H9 (cell line): ENCODE results near the gene PSMB8. TPM values are rescaled to one million over a fixed set of nuclear protein-coding genes. Genes with fewer than 3 reads are reported as not detected.

ENCODE experiments used
- DNase-seq: peaks from one replicate; pipeline ENCODE4 v3.0.0-alpha.2; 2017
- H2AFZ ChIP-seq: one replicate; pipeline ENCODE4 v1.6.1; 2013; ENCODE audit warnings: mild to moderate bottlenecking, low read length, control low read depth, moderate library complexity
- H2AK5ac ChIP-seq: 2 replicates; pipeline ENCODE4 v1.6.1; 2013; ENCODE audit warnings: low read length, control low read depth, mixed read lengths; ENCODE audit not compliant: insufficient read length
- H2BK120ac ChIP-seq: one replicate; pipeline ENCODE4 v1.6.1; 2013; ENCODE audit warnings: low read depth, mild to moderate bottlenecking, low read length, control low read depth, inconsistent platforms; ENCODE audit not compliant: poor library complexity, severe bottlenecking
- H2BK12ac ChIP-seq: 2 replicates; pipeline ENCODE4 v1.6.1; 2013; ENCODE audit warnings: low read length, control low read depth, mixed read lengths, low read depth; ENCODE audit not compliant: insufficient read length
- H2BK15ac ChIP-seq: 2 replicates; pipeline ENCODE4 v1.6.1; 2013; ENCODE audit warnings: low read depth, low read length, control low read depth
- H2BK20ac ChIP-seq: one replicate; pipeline ENCODE4 v1.6.1; 2013; ENCODE audit warnings: low read depth, mild to moderate bottlenecking, low read length, control low read depth, inconsistent platforms; ENCODE audit not compliant: poor library complexity, severe bottlenecking
- H2BK5ac ChIP-seq: 2 replicates; pipeline ENCODE4 v1.6.1; 2013; ENCODE audit warnings: low read length, control low read depth, mixed read lengths; ENCODE audit not compliant: insufficient read length
- H3K14ac ChIP-seq: 2 replicates; pipeline ENCODE4 v1.6.1; 2013; ENCODE audit warnings: low read length, control low read depth; ENCODE audit not compliant: insufficient read depth
- H3K18ac ChIP-seq: 2 replicates; pipeline ENCODE4 v1.6.1; 2013; ENCODE audit warnings: low read depth, mild to moderate bottlenecking, mixed read lengths, low read length, control low read depth; ENCODE audit not compliant: insufficient read length
- H3K23ac ChIP-seq: 2 replicates; pipeline ENCODE4 v1.6.1; 2013; ENCODE audit warnings: low read length, control low read depth, mixed read lengths, low read depth; ENCODE audit not compliant: insufficient read length
- H3K23me2 ChIP-seq: 2 replicates; pipeline ENCODE4 v1.6.1; 2013; ENCODE audit warnings: low read depth, mild to moderate bottlenecking, mixed read lengths, low read length, control low read depth; ENCODE audit not compliant: insufficient read length, poor library complexity, severe bottlenecking
- H3K27ac ChIP-seq: 2 replicates; pipeline ENCODE4 v1.5.1; 2013; ENCODE audit warnings: low read length, control low read depth, mixed read lengths, low read depth; ENCODE audit not compliant: insufficient read length
- H3K27me3 ChIP-seq: 2 replicates; pipeline ENCODE4 v1.6.1; 2013; ENCODE audit warnings: low read length, control low read depth, inconsistent platforms; ENCODE audit not compliant: insufficient read depth
- H3K4ac ChIP-seq: 2 replicates; pipeline ENCODE4 v1.6.1; 2013; ENCODE audit warnings: low read depth, mild to moderate bottlenecking, control low read depth, inconsistent platforms, low read length, moderate library complexity
- H3K4me1 ChIP-seq: 2 replicates; pipeline ENCODE4 v1.6.1; 2013; ENCODE audit warnings: low read length, control low read depth, inconsistent platforms; ENCODE audit not compliant: insufficient read depth
- H3K4me2 ChIP-seq: 2 replicates; pipeline ENCODE4 v1.6.1; 2013; ENCODE audit warnings: low read length, control low read depth, mixed read lengths; ENCODE audit not compliant: insufficient read length, insufficient read depth
- H3K56ac ChIP-seq: 2 replicates; pipeline ENCODE4 v1.6.1; 2013; ENCODE audit warnings: low read depth, mild to moderate bottlenecking, mixed read lengths, low read length, control low read depth; ENCODE audit not compliant: insufficient read length
- H3K79me1 ChIP-seq: 2 replicates; pipeline ENCODE4 v1.6.1; 2013; ENCODE audit warnings: low read depth, mild to moderate bottlenecking, moderate library complexity, low read length, control low read depth, inconsistent platforms; ENCODE audit not compliant: insufficient read depth, poor library complexity, severe bottlenecking
- H3K79me2 ChIP-seq: 2 replicates; pipeline ENCODE4 v1.6.1; 2013; ENCODE audit warnings: low read length, control low read depth, inconsistent platforms; ENCODE audit not compliant: insufficient read depth
- H3K9ac ChIP-seq: 2 replicates; pipeline ENCODE4 v1.6.1; 2013; ENCODE audit warnings: low read length, control low read depth, mixed read lengths; ENCODE audit not compliant: insufficient read length; ENCODE audit errors: extremely low read depth
- H3K9me3 ChIP-seq: one replicate; pipeline ENCODE4 v1.6.1; 2013; ENCODE audit warnings: low read depth, low read length, inconsistent platforms; ENCODE audit not compliant: control insufficient read depth
- H3T11ph ChIP-seq: one replicate; pipeline ENCODE4 v1.6.1; 2013; ENCODE audit warnings: mild to moderate bottlenecking, low read length, control low read depth, inconsistent platforms
- H4K20me1 ChIP-seq: one replicate; pipeline ENCODE4 v1.6.1; 2013; ENCODE audit not compliant: control insufficient read depth, insufficient read length, insufficient read depth
- H4K5ac ChIP-seq: 2 replicates; pipeline ENCODE4 v1.6.1; 2013; ENCODE audit warnings: low read depth, mild to moderate bottlenecking, mixed read lengths, low read length, control low read depth; ENCODE audit not compliant: insufficient read length
- H4K8ac ChIP-seq: replicated peaks from 2 replicates; pipeline ENCODE4 v1.6.1; 2013; ENCODE audit warnings: low read length, control low read depth, mixed read lengths, low read depth; ENCODE audit not compliant: insufficient read length
- H4K91ac ChIP-seq: 2 replicates; pipeline ENCODE4 v1.6.1; 2013; ENCODE audit warnings: low read depth, mild to moderate bottlenecking, moderate library complexity, mixed read lengths, low read length, control low read depth; ENCODE audit not compliant: insufficient read length
- H3K27ac Mint-ChIP-seq, 3 experiments: 2 replicates in 2 of 3; 3 replicates in 1 of 3; pipeline ENCODE4 v1.8.0; 2020 to 2021; ENCODE audit warnings: mixed read lengths in 3 of 3, mild to moderate bottlenecking in 1 of 3, moderate library complexity in 1 of 3
- H3K27me3 Mint-ChIP-seq: 2 replicates; pipeline ENCODE4 v1.8.0; 2021; ENCODE audit warnings: low read depth, mild to moderate bottlenecking, moderate library complexity, mixed read lengths
- H3K36me3 Mint-ChIP-seq, 3 experiments: 2 replicates in 2 of 3; 3 replicates in 1 of 3; pipeline ENCODE4 v1.8.0; 2020 to 2021; ENCODE audit warnings: low read depth in 3 of 3, mixed read lengths in 3 of 3; ENCODE audit not compliant: insufficient read depth in 1 of 3
- H3K4me1 Mint-ChIP-seq, 2 experiments: 2 replicates each; pipeline ENCODE4 v1.8.0; 2020; ENCODE audit warnings: mixed read lengths in 2 of 2
- H3K4me3 Mint-ChIP-seq, 2 experiments: 2 replicates in 1 of 2; 3 replicates in 1 of 2; pipeline ENCODE4 v1.8.0; 2020 to 2021; ENCODE audit warnings: mild to moderate bottlenecking in 2 of 2, mixed read lengths in 2 of 2, moderate library complexity in 1 of 2
- H3K9me3 Mint-ChIP-seq, 2 experiments: 2 replicates in 1 of 2; 3 replicates in 1 of 2; pipeline ENCODE4 v1.8.0; 2020; ENCODE audit warnings: mild to moderate bottlenecking in 2 of 2, mixed read lengths in 2 of 2, moderate library complexity in 1 of 2
- CTCF ChIP-seq: fragments of 200-600 bp; sonication (generic); conservative IDR thresholded peaks from 3 replicates; pipeline ENCODE4 v1.8.0; 2021; ENCODE audit warnings: antibody characterized with exemption, mild to moderate bottlenecking
- WGBS: extraction: QIAGEN DNeasy Blood & Tissue Kit; methylation state at CpG from one replicate; pipeline ENCODE4 v1.1.7; 2013; ENCODE audit warnings: missing lambda C conversion rate, low lambda C conversion rate, mixed read lengths; ENCODE audit not compliant: insufficient read length; ENCODE audit errors: extremely low coverage; 5-methylcytosine and 5-hydroxymethylcytosine counted together
- total RNA-seq: library from RNA; stranded (reverse); gene quantifications from 2 replicates; pipeline ENCODE4 v1.2.1, GENCODE V29; 2021

PSMB8 gene
- total RNA-seq, 1 experiment from 2014 or later, result 19.1 TPM

GRCh38 chr6:32847795-32848194 lies 3.9 kb upstream of the PSMB8 start:
- Histone ChIP-seq H2BK5ac (no peak overlapping the region), H4K91ac (no peak overlapping the region), H3K56ac (no peak overlapping the region), H2BK15ac (no peak overlapping the region), H3K23ac (no peak overlapping the region), H3K14ac (no peak overlapping the region), H3T11ph (no peak overlapping the region), H3K79me1 (no peaks in the 10 kb centered on the region), H2AK5ac (no peak overlapping the region), H3K27me3 (no peaks in the 10 kb centered on the region; the same call in 1 of the 2 replicates), H3K4ac (no peak overlapping the region), H3K79me2 (no peaks in the 10 kb centered on the region), H3K4me2 (no peak overlapping the region), H3K18ac (no peak overlapping the region), H3K4me1 (peaks cover 2% of the 10 kb centered on the region; the same call in 1 of the 2 replicates), H4K8ac (no peak overlapping the region), H3K27ac (no peak overlapping the region), H2BK120ac (no peak overlapping the region), H3K23me2 (peaks cover 16% of the 10 kb centered on the region), H3K9ac (no peak overlapping the region), H2BK12ac (no peak overlapping the region), H4K5ac (no peak overlapping the region), H2AFZ (no peak overlapping the region), H3K9me3 (no peaks in the 10 kb centered on the region), H2BK20ac (no peak overlapping the region), H4K20me1 (no peaks in the 10 kb centered on the region)
- Mint-ChIP-seq H3K27ac (no peak overlapping the region), H3K36me3 (peaks cover 5 to 36% (median 7%) of the 10 kb centered on the region in 3 experiments; a peak in 6 of 7 replicates), H3K9me3 (no peaks in the 10 kb centered on the region), H3K4me1 (peaks cover 11 to 14% of the 10 kb centered on the region in 2 experiments), H3K4me3 (no peak overlapping the region), H3K27me3 (peaks cover 41% of the 10 kb centered on the region)
- no peak for TF ChIP-seq CTCF
- no peak for DNase-seq
- no CpG with 5 or more reads among the region's 8 CpGs for WGBS
